K562 (cell line): ENCODE results near the gene EXOSC1. TPM values are rescaled to one million over a fixed set of nuclear protein-coding genes. Genes with fewer than 3 reads are reported as not detected.

Source experiments
- CBFA2T3 ChIP-seq: fragments of 450-650 bp; IDR thresholded peaks from 2 replicates; pipeline ENCODE4 v1.6.1; 2017
- CBX2 ChIP-seq: fragments of 200-600 bp; sonication (generic); IDR thresholded peaks from one replicate; pipeline ENCODE4 v1.6.1; 2012; ENCODE audit warnings: mild to moderate bottlenecking, low read length, inconsistent platforms; ENCODE audit not compliant: insufficient read depth, poor library complexity, severe bottlenecking
- HDGF ChIP-seq: fragments of 450-650 bp; IDR thresholded peaks from 2 replicates; pipeline ENCODE4 v1.6.1; 2016
- MEIS2 ChIP-seq: fragments of 450-650 bp; IDR thresholded peaks from 2 replicates; pipeline ENCODE4 v1.6.1; 2014; ENCODE audit warnings: mild to moderate bottlenecking; ENCODE audit not compliant: partially characterized antibody
- NBN ChIP-seq: fragments of 450-650 bp; IDR thresholded peaks from 2 replicates; pipeline ENCODE4 v1.6.1; 2016; ENCODE audit warnings: low read depth, mild to moderate bottlenecking
- NR2C1 ChIP-seq, 2 experiments: fragments of 450-650 bp; IDR thresholded peaks; 2 replicates each; pipeline ENCODE4 v1.6.1; 2017; ENCODE audit warnings: mild to moderate bottlenecking in 2 of 2, antibody characterized with exemption in 1 of 2, inconsistent platforms in 1 of 2, missing compliant biosample characterization in 1 of 2, missing genetic modification characterization in 1 of 2
- TEAD4 ChIP-seq, 2 experiments: sonication (generic) in 1 of 2; formaldehyde crosslinking in 1 of 2; IDR thresholded peaks; 2 replicates each; pipeline versions ENCODE4 v1.6.1 to v1.8.0; 2012 to 2022; ENCODE audit warnings: borderline replicate concordance in 1 of 2, inconsistent platforms in 1 of 2, low read length in 1 of 2, mild to moderate bottlenecking in 1 of 2, missing genetic modification reagents in 1 of 2
- TSC22D4 ChIP-seq: fragments of 450-650 bp; IDR thresholded peaks from 2 replicates; pipeline ENCODE4 v1.6.1; 2016; ENCODE audit warnings: missing genetic modification characterization, missing biosample characterization, control low read depth
- ZNF134 ChIP-seq: fragments of 250-450 bp; sonication (Bioruptor Pico); conservative IDR thresholded peaks from 2 replicates; pipeline ENCODE4 v1.4.0; 2020
- ZNF24 ChIP-seq: fragments of 450-650 bp; IDR thresholded peaks from 2 replicates; pipeline ENCODE4 v1.6.1; 2016
- ZNF384 ChIP-seq: IDR thresholded peaks from 2 replicates; pipeline ENCODE4 v1.6.1; 2012; ENCODE audit warnings: low read depth, low read length, improper control_type of control experiment
- ZNF561 ChIP-seq: fragments of 450-650 bp; formaldehyde crosslinking; conservative IDR thresholded peaks from 2 replicates; pipeline ENCODE4 v1.4.0; 2020; ENCODE audit warnings: mild to moderate bottlenecking, moderate library complexity
- ZNF764 ChIP-seq: fragments of 250-450 bp; sonication (Bioruptor Pico); IDR thresholded peaks from 2 replicates; pipeline ENCODE4 v1.4.0; 2020; ENCODE audit warnings: low read depth, mild to moderate bottlenecking, moderate library complexity
- polyA plus RNA-seq, 8 experiments: library from polyadenylated mRNA; depleted of rRNA in 4 of 8; stranded (reverse) in 5 of 8; unstranded in 3 of 8; fragments of >200 nt; fragmentation: Nextera tagmentation in 2 of 8; fragmentation: Illumina TruSeq in 1 of 8; extraction: Ambion mirVana in 2 of 8; extraction: Trizol in 1 of 8; gene quantifications; 2 replicates each; pipeline versions ENCODE4 v1.2.1 to v1.2.3, GENCODE V29; 2011 to 2014; ENCODE audit warnings: inconsistent platforms in 1 of 8, missing spikeins in 1 of 8
- total RNA-seq, 7 experiments: library from RNA; depleted of rRNA in 6 of 7; stranded (reverse); fragments of >200 nt in 6 of 7; fragmentation: Illumina TruSeq in 2 of 7; extraction: Trizol in 2 of 7; gene quantifications; 2 replicates each; pipeline versions ENCODE4 v1.2.1 to v1.2.3, GENCODE V29; 2011 to 2021; ENCODE audit warnings: low replicate concordance in 1 of 7
- TF ChIP-seq, protein P1 (sequence below): fragments of 250-450 bp; sonication (Bioruptor Pico); IDR thresholded peaks from 2 replicates; pipeline ENCODE4 v1.5.0; 2021; ENCODE audit warnings: mild to moderate bottlenecking, moderate library complexity
- TF ChIP-seq, protein P2 (sequence below): sonication (generic); formaldehyde crosslinking; IDR thresholded peaks from 2 replicates; pipeline ENCODE4 v1.8.1; 2022; ENCODE audit warnings: missing genetic modification reagents
- TF ChIP-seq, protein P3 (sequence below): fragments of 450-650 bp; IDR thresholded peaks from 2 replicates; pipeline ENCODE4 v1.6.1; 2017; ENCODE audit warnings: antibody characterized with exemption, mild to moderate bottlenecking
- TF ChIP-seq, protein P4 (sequence below): fragments of 450-650 bp; conservative IDR thresholded peaks from 2 replicates; pipeline ENCODE4 v1.6.1; 2016; ENCODE audit warnings: missing genetic modification characterization, low read depth, mild to moderate bottlenecking, control low read depth, missing compliant biosample characterization

EXOSC1 gene
- total and polyA plus RNA-seq, 9 of the 15 experiments (the other 6 are each of a cell fraction or from before 2014, with no cell fraction given), result 44.3 to 117 (median 67.0) TPM

DNA sequence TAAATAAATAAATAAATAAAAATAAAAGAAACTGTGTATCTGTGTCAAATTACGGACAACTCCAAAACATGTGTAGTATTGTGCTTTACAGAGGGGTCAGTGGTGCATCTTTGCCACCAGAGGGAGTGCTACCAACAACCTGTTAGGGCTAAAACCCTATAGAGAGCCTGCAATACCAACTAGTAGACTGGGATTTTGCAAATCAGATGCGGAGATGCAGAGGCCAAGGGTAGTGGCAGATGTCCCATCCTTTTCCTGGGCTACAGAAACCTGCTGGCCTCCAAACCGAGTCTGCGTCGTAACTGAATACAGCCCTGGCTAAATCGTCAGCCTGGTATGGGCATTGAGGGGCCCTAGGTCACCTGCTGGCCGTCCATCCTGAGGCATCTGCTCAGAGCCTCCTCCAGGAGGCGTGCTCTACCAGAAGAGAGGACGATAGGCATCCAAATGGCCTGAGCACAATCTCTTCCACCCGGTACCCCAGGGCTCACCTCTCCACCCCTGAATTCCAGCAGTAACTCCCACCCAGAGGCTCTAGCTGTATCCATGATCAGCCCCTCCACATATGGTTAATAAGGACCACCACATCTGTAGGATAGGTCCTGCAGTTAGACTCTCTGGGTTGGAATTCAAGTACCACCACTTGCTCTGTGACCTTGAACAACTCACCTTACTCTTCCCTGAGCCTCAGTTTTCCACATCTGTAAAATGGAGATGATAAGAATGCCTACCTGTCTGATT, 38.4 kb downstream of the EXOSC1 start (continued):
- TF ChIP-seq, protein P1, sequence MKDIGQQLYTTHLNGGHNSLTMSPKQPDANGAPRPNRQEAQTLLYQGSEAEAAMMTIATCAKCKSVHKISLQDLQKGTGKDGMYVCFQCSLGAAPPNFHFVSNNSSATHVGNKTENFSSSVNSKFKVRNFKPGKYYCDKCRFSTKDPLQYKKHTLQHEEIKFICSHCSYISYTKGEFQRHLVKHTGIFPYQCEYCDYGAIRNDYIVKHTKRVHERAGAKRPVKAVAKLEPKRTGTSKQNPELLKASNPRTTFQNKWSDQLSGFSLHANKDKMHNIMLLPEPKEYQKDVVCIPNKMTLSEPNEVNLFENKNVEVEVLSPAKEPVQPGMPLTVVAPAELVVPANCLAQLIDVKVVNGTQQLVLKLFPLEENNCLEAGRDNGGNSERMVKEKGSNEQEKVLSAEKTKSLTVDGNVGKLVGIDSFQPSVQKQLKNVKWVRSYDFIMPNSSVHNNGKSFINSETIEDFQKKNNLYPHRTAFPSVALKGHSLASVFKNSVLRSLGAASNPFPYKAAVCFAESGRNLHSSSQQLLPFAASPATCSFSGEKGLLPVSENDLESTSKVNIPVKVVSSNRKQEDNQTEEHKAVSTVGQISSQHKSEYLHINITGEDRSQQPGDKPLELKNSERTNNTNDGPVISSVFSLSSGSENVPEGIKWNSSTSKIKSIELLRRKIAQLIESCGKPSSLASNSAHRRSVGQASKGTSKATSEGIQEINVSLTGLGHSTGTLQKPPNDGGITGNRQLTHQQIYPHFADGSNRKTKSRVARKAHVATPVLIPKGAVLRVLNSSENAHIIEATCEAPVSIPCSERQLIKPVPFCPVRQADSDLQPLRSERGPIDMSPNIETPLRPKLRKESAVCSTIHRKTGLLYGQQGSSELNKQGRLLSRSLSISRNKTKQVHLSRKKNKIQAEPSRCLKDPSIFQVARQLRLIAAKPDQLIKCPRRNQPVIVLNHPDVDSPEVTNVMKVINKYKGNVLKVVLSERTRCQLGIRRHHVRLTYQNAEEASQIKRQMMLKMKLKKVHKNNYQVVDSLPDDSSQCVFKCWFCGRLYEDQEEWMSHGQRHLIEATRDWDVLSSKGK, result no peak
- TF ChIP-seq ZNF24 (peak; percentile 13; the same call in 1 of the 2 replicates), ZNF134 (CRISPR knock-in tag) (no peak), ZNF384 (no peak), ZNF764 (CRISPR knock-in tag) (no peak), TEAD4 (IDR thresholded peaks at IDR 0.05; ENCODE audit: low read length) (peak; percentile 56; the same call in 1 of the 2 replicates), TEAD4 (CRISPR knock-in tag; IDR thresholded peaks at IDR 0.05; ENCODE audit: borderline replicate concordance) (no peak), MEIS2 (peak; percentile 5), CBX2 (no peak), ZNF561 (CRISPR knock-in tag) (no peak), TSC22D4 (no peak), NR2C1 (IDR thresholded peaks at IDR 0.05) (peak; percentile 78; the same call in 1 of the 2 replicates), NR2C1 (tag; IDR thresholded peaks at IDR 0.05) (no peak), CBFA2T3 (no peak), HDGF (peak; percentile 59; the same call in 1 of the 2 replicates), NBN (no peak; the same call in 1 of the 2 replicates)
- TF ChIP-seq, protein P2, sequence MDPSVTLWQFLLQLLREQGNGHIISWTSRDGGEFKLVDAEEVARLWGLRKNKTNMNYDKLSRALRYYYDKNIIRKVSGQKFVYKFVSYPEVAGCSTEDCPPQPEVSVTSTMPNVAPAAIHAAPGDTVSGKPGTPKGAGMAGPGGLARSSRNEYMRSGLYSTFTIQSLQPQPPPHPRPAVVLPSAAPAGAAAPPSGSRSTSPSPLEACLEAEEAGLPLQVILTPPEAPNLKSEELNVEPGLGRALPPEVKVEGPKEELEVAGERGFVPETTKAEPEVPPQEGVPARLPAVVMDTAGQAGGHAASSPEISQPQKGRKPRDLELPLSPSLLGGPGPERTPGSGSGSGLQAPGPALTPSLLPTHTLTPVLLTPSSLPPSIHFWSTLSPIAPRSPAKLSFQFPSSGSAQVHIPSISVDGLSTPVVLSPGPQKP (CRISPR knock-in tag), result no peak
- TF ChIP-seq, protein P3, sequence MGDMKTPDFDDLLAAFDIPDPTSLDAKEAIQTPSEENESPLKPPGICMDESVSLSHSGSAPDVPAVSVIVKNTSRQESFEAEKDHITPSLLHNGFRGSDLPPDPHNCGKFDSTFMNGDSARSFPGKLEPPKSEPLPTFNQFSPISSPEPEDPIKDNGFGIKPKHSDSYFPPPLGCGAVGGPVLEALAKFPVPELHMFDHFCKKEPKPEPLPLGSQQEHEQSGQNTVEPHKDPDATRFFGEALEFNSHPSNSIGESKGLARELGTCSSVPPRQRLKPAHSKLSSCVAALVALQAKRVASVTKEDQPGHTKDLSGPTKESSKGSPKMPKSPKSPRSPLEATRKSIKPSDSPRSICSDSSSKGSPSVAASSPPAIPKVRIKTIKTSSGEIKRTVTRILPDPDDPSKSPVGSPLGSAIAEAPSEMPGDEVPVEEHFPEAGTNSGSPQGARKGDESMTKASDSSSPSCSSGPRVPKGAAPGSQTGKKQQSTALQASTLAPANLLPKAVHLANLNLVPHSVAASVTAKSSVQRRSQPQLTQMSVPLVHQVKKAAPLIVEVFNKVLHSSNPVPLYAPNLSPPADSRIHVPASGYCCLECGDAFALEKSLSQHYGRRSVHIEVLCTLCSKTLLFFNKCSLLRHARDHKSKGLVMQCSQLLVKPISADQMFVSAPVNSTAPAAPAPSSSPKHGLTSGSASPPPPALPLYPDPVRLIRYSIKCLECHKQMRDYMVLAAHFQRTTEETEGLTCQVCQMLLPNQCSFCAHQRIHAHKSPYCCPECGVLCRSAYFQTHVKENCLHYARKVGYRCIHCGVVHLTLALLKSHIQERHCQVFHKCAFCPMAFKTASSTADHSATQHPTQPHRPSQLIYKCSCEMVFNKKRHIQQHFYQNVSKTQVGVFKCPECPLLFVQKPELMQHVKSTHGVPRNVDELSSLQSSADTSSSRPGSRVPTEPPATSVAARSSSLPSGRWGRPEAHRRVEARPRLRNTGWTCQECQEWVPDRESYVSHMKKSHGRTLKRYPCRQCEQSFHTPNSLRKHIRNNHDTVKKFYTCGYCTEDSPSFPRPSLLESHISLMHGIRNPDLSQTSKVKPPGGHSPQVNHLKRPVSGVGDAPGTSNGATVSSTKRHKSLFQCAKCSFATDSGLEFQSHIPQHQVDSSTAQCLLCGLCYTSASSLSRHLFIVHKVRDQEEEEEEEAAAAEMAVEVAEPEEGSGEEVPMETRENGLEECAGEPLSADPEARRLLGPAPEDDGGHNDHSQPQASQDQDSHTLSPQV, result peak; percentile 44; the same call in 1 of the 2 replicates
- TF ChIP-seq, protein P4, sequence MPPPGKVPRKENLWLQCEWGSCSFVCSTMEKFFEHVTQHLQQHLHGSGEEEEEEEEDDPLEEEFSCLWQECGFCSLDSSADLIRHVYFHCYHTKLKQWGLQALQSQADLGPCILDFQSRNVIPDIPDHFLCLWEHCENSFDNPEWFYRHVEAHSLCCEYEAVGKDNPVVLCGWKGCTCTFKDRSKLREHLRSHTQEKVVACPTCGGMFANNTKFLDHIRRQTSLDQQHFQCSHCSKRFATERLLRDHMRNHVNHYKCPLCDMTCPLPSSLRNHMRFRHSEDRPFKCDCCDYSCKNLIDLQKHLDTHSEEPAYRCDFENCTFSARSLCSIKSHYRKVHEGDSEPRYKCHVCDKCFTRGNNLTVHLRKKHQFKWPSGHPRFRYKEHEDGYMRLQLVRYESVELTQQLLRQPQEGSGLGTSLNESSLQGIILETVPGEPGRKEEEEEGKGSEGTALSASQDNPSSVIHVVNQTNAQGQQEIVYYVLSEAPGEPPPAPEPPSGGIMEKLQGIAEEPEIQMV (tag), result no peak
